Inflammatory macrophage treated with lipopolysaccharide for 4 hours (primary cell): ENCODE results near the gene DNM1L.
A peak's percentile ranks its signal among the peaks of the same experiment; 100 is the strongest.

ENCODE experiments used
- DNase-seq: peaks from one replicate; pipeline ENCODE4 v3.0.0-alpha.2; 2020

Gene DNM1L

GRCh38 chr12:32679091-32679919 lies at the start of gene DNM1L:
Gene DNM1L, plus strand, starts transcription at chr12:32679301. Its CDS starts 63 bp downstream, at chr12:32679364.
- peak; percentile 95 for DNase-seq

- no peak for DNase-seq
These were observed 37.7 kb upstream of the DNM1L start for GRCh38 chr12:32641287-32641901.

- DNase-seq, result no peak
These were observed 34.7 kb upstream of the DNM1L start for GRCh38 chr12:32644431-32644830.

- DNase-seq, result no peak
These were observed 31.8 kb upstream of the DNM1L start for GRCh38 chr12:32647275-32647674.

GRCh38 chr12:32650508-32650907 lies 28.6 kb upstream of the DNM1L start:
- no peak for DNase-seq

GRCh38 chr12:32651151-32651955 lies 27.7 kb upstream of the DNM1L start:
- no peak for DNase-seq

- DNase-seq, result no peak
These were observed 27.2 kb upstream of the DNM1L start for GRCh38 chr12:32651956-32652210.

GRCh38 chr12:32659908-32660440 lies 19.1 kb upstream of the DNM1L start:
- no peak for DNase-seq

- no peak for DNase-seq
These were observed 17.4 kb upstream of the DNM1L start for GRCh38 chr12:32661706-32662105.

- DNase-seq, result no peak
These were observed 16.4 kb upstream of the DNM1L start for GRCh38 chr12:32662665-32663064.

GRCh38 chr12:32666018-32666417 lies 13.1 kb upstream of the DNM1L start:
- no peak for DNase-seq

GRCh38 chr12:32669584-32669983 lies 9.5 kb upstream of the DNM1L start:
- DNase-seq, result no peak

- peak; percentile 43 for DNase-seq
These were observed 6.9 kb upstream of the DNM1L start for GRCh38 chr12:32671930-32672780.

- no peak for DNase-seq
These were observed 778 bp downstream of the DNM1L start for GRCh38 chr12:32679920-32680237.

- DNase-seq, result no peak
These were observed 1.7 kb downstream of the DNM1L start for GRCh38 chr12:32680787-32681186.

- DNase-seq, result no peak
These were observed 2.2 kb downstream of the DNM1L start for GRCh38 chr12:32681272-32681671.

GRCh38 chr12:32686340-32686739 lies 7.2 kb downstream of the DNM1L start:
- no peak for DNase-seq

GRCh38 chr12:32688786-32689185 lies 9.7 kb downstream of the DNM1L start:
- DNase-seq, result no peak

- DNase-seq, result no peak
These were observed 11.8 kb downstream of the DNM1L start for GRCh38 chr12:32690927-32691326.

GRCh38 chr12:32692358-32692757 lies 13.3 kb downstream of the DNM1L start:
- DNase-seq, result no peak

- DNase-seq, result no peak
These were observed 13.9 kb downstream of the DNM1L start for GRCh38 chr12:32693036-32693435.

GRCh38 chr12:32695787-32696186 lies 16.7 kb downstream of the DNM1L start:
- DNase-seq, result no peak

GRCh38 chr12:32697445-32697844 lies 18.3 kb downstream of the DNM1L start:
- DNase-seq, result no peak
